IPS DF 4.7 (cell line): Measurements from ENCODE around the gene PGS1.

Source experiments
- DNase-seq: peaks from one replicate; pipeline ENCODE4 v3.0.0-alpha.2; 2013; ENCODE audit warnings: low spot score; ENCODE audit errors: extremely low read depth

PGS1 gene

DNA sequence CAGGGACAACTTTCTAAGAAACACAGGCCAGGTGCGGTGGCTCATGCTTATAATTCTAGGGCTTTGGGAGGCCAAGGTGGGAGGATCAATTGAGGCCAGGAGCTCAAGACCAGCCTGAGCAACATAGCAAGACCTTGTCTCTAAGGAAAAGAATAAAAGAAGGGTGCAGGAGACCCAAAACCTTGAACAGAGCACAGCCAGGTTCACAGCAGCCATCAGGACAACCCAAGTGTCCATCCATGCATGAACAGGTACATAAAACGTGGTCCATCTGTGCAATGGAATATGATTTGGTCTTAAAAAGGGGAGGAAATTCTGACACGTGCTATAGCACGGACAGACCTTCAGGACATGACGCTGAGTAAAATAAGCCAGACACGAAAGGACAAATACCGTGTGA is 91.0 kb downstream of the PGS1 start:
- DNase-seq, result no peak

- no peak for DNase-seq
Measured at GRCh38 chr17:78471635-78472034, 93.2 kb downstream of the PGS1 start.

- no peak for DNase-seq
Measured at GRCh38 chr17:78472035-78472905, 93.8 kb downstream of the PGS1 start.

DNA sequence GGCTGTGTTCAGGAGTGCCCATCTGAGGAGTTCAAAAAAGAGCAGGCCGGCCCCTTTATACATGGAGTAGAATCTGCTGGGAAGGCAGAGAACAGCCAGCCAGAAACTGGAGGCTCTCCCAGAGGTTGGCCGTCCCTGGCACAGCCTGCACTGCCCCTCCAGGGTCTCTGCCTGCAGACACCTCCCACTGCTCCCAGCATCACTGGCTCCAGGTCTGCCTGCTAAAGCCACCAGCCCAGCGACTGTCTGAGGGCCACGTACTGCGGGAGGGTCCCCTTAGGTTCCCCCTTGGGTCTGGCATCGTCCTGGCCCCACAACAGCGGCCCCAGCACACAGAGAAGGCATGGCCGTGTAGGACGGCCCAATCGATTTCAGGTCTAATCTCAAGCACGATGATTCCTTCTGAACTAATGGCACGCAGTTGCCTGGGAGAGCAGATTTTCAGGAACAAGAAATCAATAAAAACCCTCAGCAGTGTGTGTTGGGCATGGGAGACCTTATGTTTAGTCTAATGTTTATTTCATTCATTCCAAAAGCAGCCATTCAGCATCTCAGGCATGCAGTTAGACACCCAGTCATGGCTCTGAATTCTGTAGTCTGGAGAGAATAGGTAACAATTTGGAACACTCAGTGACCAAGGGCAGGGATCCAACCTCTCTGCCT is 95.6 kb downstream of the PGS1 start:
- DNase-seq, result no peak
